Tibial nerve (tissue), 4 donors: ENCODE data around the gene KNG1.

Experiments used
- CTCF ChIP-seq, 5 experiments: fragments of 200-600 bp in 3 of 5; fragments of 450-650 bp in 2 of 5; sonication (generic) in 3 of 5; IDR thresholded peaks; one replicate each; pipeline ENCODE4 v1.5.1; 2016 to 2019; ENCODE audit warnings: antibody characterized with exemption in 5 of 5, mild to moderate bottlenecking in 3 of 5, moderate library complexity in 2 of 5
- EP300 ChIP-seq, 2 donors: sonication (generic); formaldehyde crosslinking; IDR thresholded peaks; one replicate each; pipeline ENCODE4 v1.6.1; 2017; ENCODE audit warnings: antibody characterized with exemption in 2 of 2, mild to moderate bottlenecking in 1 of 2
- POLR2A ChIP-seq, 2 donors: fragments of 450-650 bp; IDR thresholded peaks; one replicate each; pipeline ENCODE4 v1.6.1; 2017; ENCODE audit warnings: antibody characterized with exemption in 2 of 2, mild to moderate bottlenecking in 2 of 2, moderate library complexity in 2 of 2

GRCh38 chr3:186722457-186722856 lies 5.3 kb downstream of the KNG1 start:
- TF ChIP-seq POLR2A (IDR thresholded peaks at IDR 0.05) (no peak), CTCF (IDR thresholded peaks at IDR 0.05) (no peak), EP300 (IDR thresholded peaks at IDR 0.05) (no peak)
